DMS79 treated with DMSO at 0.1 percent for 48 hours (cell line): Measurements from ENCODE around the gene C2CD3.
"Not testable (repeated sequence)": the region's sequence is repeated elsewhere in the genome, so short reads cannot be mapped to it uniquely, and the experiment has no call there.

Experiments
- DNase-seq: peaks from one replicate; lab custom pipeline; 2025; lab: John Stamatoyannopoulos, UW

C2CD3 gene

GRCh38 chr11:74069146-74070046 is 101.4 kb downstream of the C2CD3 start:
- DNase-seq, result peak; percentile 64

- DNase-seq, result not testable (repeated sequence)
Observed at GRCh38 chr11:74066663-74067062, 104.1 kb downstream of the C2CD3 start.

- DNase-seq, result not testable (repeated sequence)
Observed at GRCh38 chr11:74065534-74065933, 105.3 kb downstream of the C2CD3 start.

- DNase-seq, result not testable (repeated sequence)
Observed at GRCh38 chr11:74063628-74064027, 107.2 kb downstream of the C2CD3 start.

GRCh38 chr11:74061599-74061998 is 109.2 kb downstream of the C2CD3 start:
- not testable (repeated sequence) for DNase-seq

- DNase-seq, result no peak
Observed at GRCh38 chr11:74057249-74058151, 113.3 kb downstream of the C2CD3 start.

GRCh38 chr11:74055938-74056337 is 114.9 kb downstream of the C2CD3 start:
- no peak for DNase-seq

- DNase-seq, result no peak
Observed at GRCh38 chr11:74050465-74050864, 120.3 kb downstream of the C2CD3 start.

- DNase-seq, result no peak
Observed at GRCh38 chr11:74048993-74049392, 121.8 kb downstream of the C2CD3 start.

GRCh38 chr11:74044538-74044937 is 126.3 kb downstream of the C2CD3 start:
- DNase-seq, result no peak

GRCh38 chr11:74043450-74043849 is 127.4 kb downstream of the C2CD3 start:
- no peak for DNase-seq

- no peak for DNase-seq
Observed at GRCh38 chr11:74037309-74037708, 133.5 kb downstream of the C2CD3 start.

- no peak for DNase-seq
Observed at GRCh38 chr11:74035264-74035663, 135.5 kb downstream of the C2CD3 start.

- no peak for DNase-seq
Observed at GRCh38 chr11:74033046-74033445, 137.8 kb downstream of the C2CD3 start.

GRCh38 chr11:74030723-74031676 is 139.8 kb downstream of the C2CD3 start:
- no peak for DNase-seq

GRCh38 chr11:74025467-74026166 is 145.2 kb downstream of the C2CD3 start:
- DNase-seq, result no peak

- no peak for DNase-seq
Observed at GRCh38 chr11:74024261-74025029, 146.4 kb downstream of the C2CD3 start.

GRCh38 chr11:74023276-74023675 is 147.5 kb downstream of the C2CD3 start:
- no peak for DNase-seq

- no peak for DNase-seq
Observed at GRCh38 chr11:74022546-74022945, 148.3 kb downstream of the C2CD3 start.

GRCh38 chr11:74021998-74022397 is 148.8 kb downstream of the C2CD3 start:
- no peak for DNase-seq
